ENCODE measurements around the gene SLC6A11. TPM values are rescaled to one million over a fixed set of nuclear protein-coding genes. Genes with fewer than 3 reads are reported as not detected.
A peak's percentile ranks its signal among the peaks of the same experiment; 100 is the strongest.

The SLC6A11 gene
- total RNA-seq: not detected

GRCh38 chr3:10816019-10816862 lies at the start of gene SLC6A11:
Gene SLC6A11 (plus strand): TSS chr3:10816228. CDS start chr3:10816266, 38 bp downstream.
- no peak for DNase-seq
- ATAC-seq: no peak
- peaks cover 9 to 19% (median 16%) of the 10 kb centered on the region in 3 donors for H3K27me3 ChIP-seq
- peak within 1 kb of the TSS in 3 of 4 donors; percentile 4 to 36 (median 26) for H3K4me3 ChIP-seq
- H3K4me1 ChIP-seq: no peaks in the 10 kb centered on the region
- no peak within 1 kb of the TSS for H3K27ac ChIP-seq
- TF ChIP-seq CTCF (IDR thresholded peaks at IDR 0.05 in 4 of 5, conservative IDR thresholded peaks at IDR 0.05 in 1 of 5) (no peak), POLR2A (IDR thresholded peaks at IDR 0.05) (no peak)
- H3K36me3 ChIP-seq: no peaks in the 10 kb centered on the region
- H3K9me3 ChIP-seq: no peaks in the 10 kb centered on the region
- in situ Hi-C loops (cut with MboI; ENCODE audit: low sequenced_read_pairs in 4 of 4): no loop called here
- intact Hi-C loops (cut with DNase I; ENCODE audit: low total_unique reads): no loop called here

GRCh38 chr3:10768708-10769394 lies 47.2 kb upstream of the SLC6A11 start:
- no peak for TF ChIP-seq CTCF (IDR thresholded peaks at IDR 0.05 in 4 of 5, conservative IDR thresholded peaks at IDR 0.05 in 1 of 5)
- no peak for TF ChIP-seq POLR2A (IDR thresholded peaks at IDR 0.05)
- DNase-seq: no peak
- in situ Hi-C loops (cut with MboI; ENCODE audit: low sequenced_read_pairs in 4 of 4) (loop anchor here in 3 of 4 donors (25.0 kb wide), 2 partner anchors 293 to 568 kb away; no protein-coding TSS in a partner anchor), intact Hi-C loops (cut with DNase I; ENCODE audit: low total_unique reads) (no loop called here)
- Histone ChIP-seq H3K9me3 (no peaks in the 10 kb centered on the region), H3K4me1 (no peaks in the 10 kb centered on the region), H3K4me3 (no peak overlapping the region), H3K27ac (no peak overlapping the region), H3K36me3 (no peaks in the 10 kb centered on the region), H3K27me3 (peaks cover 10 to 19% (median 11%) of the 10 kb centered on the region in 3 donors)
- no peak for ATAC-seq

GRCh38 chr3:10770547-10770946 lies 45.5 kb upstream of the SLC6A11 start:
- no peak overlapping the region for H3K4me3 ChIP-seq
- in situ Hi-C loops (cut with MboI; ENCODE audit: low sequenced_read_pairs in 4 of 4) (loop anchor here in 3 of 4 donors (25.0 kb wide), 2 partner anchors 292 to 567 kb away; no protein-coding TSS in a partner anchor), intact Hi-C loops (cut with DNase I; ENCODE audit: low total_unique reads) (no loop called here)
- H3K4me1 ChIP-seq: no peaks in the 10 kb centered on the region
- ATAC-seq: no peak
- no peak for DNase-seq
- H3K27me3 ChIP-seq: peaks cover 11 to 12% (median 11%) of the 10 kb centered on the region in 3 donors
- H3K36me3 ChIP-seq: no peaks in the 10 kb centered on the region
- no peaks in the 10 kb centered on the region for H3K9me3 ChIP-seq
- no peak overlapping the region for H3K27ac ChIP-seq
- TF ChIP-seq CTCF (IDR thresholded peaks at IDR 0.05 in 4 of 5, conservative IDR thresholded peaks at IDR 0.05 in 1 of 5) (no peak), POLR2A (IDR thresholded peaks at IDR 0.05) (no peak)

GRCh38 chr3:10770981-10771380 lies 45.0 kb upstream of the SLC6A11 start:
- DNase-seq (no peak), ATAC-seq (no peak)
- no peak for TF ChIP-seq POLR2A (IDR thresholded peaks at IDR 0.05)
- no peak for TF ChIP-seq CTCF (IDR thresholded peaks at IDR 0.05 in 4 of 5, conservative IDR thresholded peaks at IDR 0.05 in 1 of 5)
- intact Hi-C loops (cut with DNase I; ENCODE audit: low total_unique reads) (no loop called here), in situ Hi-C loops (cut with MboI; ENCODE audit: low sequenced_read_pairs in 4 of 4) (loop anchor here in 3 of 4 donors (25.0 kb wide), 2 partner anchors 291 to 566 kb away; no protein-coding TSS in a partner anchor)
- H3K27me3 ChIP-seq: peaks cover 7 to 12% (median 9%) of the 10 kb centered on the region in 3 donors
- H3K4me3 ChIP-seq: no peak overlapping the region
- H3K9me3 ChIP-seq: no peaks in the 10 kb centered on the region
- H3K4me1 ChIP-seq: no peaks in the 10 kb centered on the region
- no peaks in the 10 kb centered on the region for H3K36me3 ChIP-seq
- H3K27ac ChIP-seq: no peak overlapping the region

Measured in gastrocnemius medialis (tissue), 4 donors.